Femur (tissue), 1 donor: Measurements from ENCODE around the gene OR9Q1.

Experiments
- DNase-seq: peaks from one replicate; pipeline ENCODE4 v3.0.0-alpha.2; 2017

OR9Q1 gene

GRCh38 chr11:58034471-58034870, 10.8 kb downstream of the OR9Q1 start:
- no peak for DNase-seq

GRCh38 chr11:58039589-58039988, 15.9 kb downstream of the OR9Q1 start:
- no peak for DNase-seq

- DNase-seq = no peak
Measured at GRCh38 chr11:58043379-58043778, 19.7 kb downstream of the OR9Q1 start.

- no peak for DNase-seq
Measured at GRCh38 chr11:58046231-58046630, 22.6 kb downstream of the OR9Q1 start.

GRCh38 chr11:58047818-58048217, 24.1 kb downstream of the OR9Q1 start:
- DNase-seq = no peak

- DNase-seq = no peak
Measured at GRCh38 chr11:58055806-58056401, 32.2 kb downstream of the OR9Q1 start.

- DNase-seq = no peak
Measured at GRCh38 chr11:58057481-58057880, 33.8 kb downstream of the OR9Q1 start.

- no peak for DNase-seq
Measured at GRCh38 chr11:58058276-58059006, 34.8 kb downstream of the OR9Q1 start.

GRCh38 chr11:58059007-58059350, 35.3 kb downstream of the OR9Q1 start:
- DNase-seq = no peak

- no peak for DNase-seq
Measured at GRCh38 chr11:58060535-58060934, 36.9 kb downstream of the OR9Q1 start.

GRCh38 chr11:58060939-58061672, 37.4 kb downstream of the OR9Q1 start:
- DNase-seq = no peak

- DNase-seq = no peak
Measured at GRCh38 chr11:58061813-58062212, 38.1 kb downstream of the OR9Q1 start.

- DNase-seq = no peak
Measured at GRCh38 chr11:58067685-58068084, 44.0 kb downstream of the OR9Q1 start.

- no peak for DNase-seq
Measured at GRCh38 chr11:58068655-58069054, 45.0 kb downstream of the OR9Q1 start.

- no peak for DNase-seq
Measured at GRCh38 chr11:58070585-58070984, 46.9 kb downstream of the OR9Q1 start.

- no peak for DNase-seq
Measured at GRCh38 chr11:58075781-58076180, 52.1 kb downstream of the OR9Q1 start.

- DNase-seq = no peak
Measured at GRCh38 chr11:58086528-58086927, 62.8 kb downstream of the OR9Q1 start.

- no peak for DNase-seq
Measured at GRCh38 chr11:58097437-58097836, 73.8 kb downstream of the OR9Q1 start.

GRCh38 chr11:58121096-58121495, 97.4 kb downstream of the OR9Q1 start:
- no peak for DNase-seq

GRCh38 chr11:58125469-58125868, 101.8 kb downstream of the OR9Q1 start, which contains the start of gene OR9I1:
Gene OR9I1 (minus strand): TSS chr11:58125530. CDS start chr11:58119444, 6,086 bp downstream.
- DNase-seq = no peak

GRCh38 chr11:58127350-58127749, 103.7 kb downstream of the OR9Q1 start:
- DNase-seq = no peak

- no peak for DNase-seq
Measured at GRCh38 chr11:58133309-58134076, 109.8 kb downstream of the OR9Q1 start.

GRCh38 chr11:58134151-58134550, 110.5 kb downstream of the OR9Q1 start:
- no peak for DNase-seq
